Activated naive CD4-positive, alpha-beta T cell treated with anti-CD3 and anti-CD28 coated beads, Interleukin-2, amount 50 U/mL, for 72 hours (primary cell): ENCODE results near the gene GPX3. TPM values are rescaled to one million over a fixed set of nuclear protein-coding genes. Genes with fewer than 3 reads are reported as not detected.

Experiments used
- ATAC-seq, 2 donors: fragments of 150-1000 bp; cut with Tn5 transposase; 2 replicates each; pipeline ENCODE4 v1.10.0; 2021; ENCODE audit warnings: mild to moderate bottlenecking in 2 of 2, moderate library complexity in 2 of 2
- DNase-seq, 2 donors: peaks; one replicate each; pipeline ENCODE4 v3.0.0; 2021 to 2022; ENCODE audit warnings: low spot score in 2 of 2
- H3K27ac Mint-ChIP-seq, 2 donors: one replicate each; pipeline ENCODE4 v1.8.0; 2022; ENCODE audit warnings: mild to moderate bottlenecking in 2 of 2, mixed read lengths in 2 of 2
- H3K36me3 Mint-ChIP-seq, 2 donors: one replicate each; pipeline ENCODE4 v1.8.0; 2022; ENCODE audit warnings: mixed read lengths in 2 of 2
- H3K9me3 Mint-ChIP-seq, 2 donors: one replicate each; pipeline ENCODE4 v1.8.0; 2022; ENCODE audit warnings: mixed read lengths in 2 of 2
- total RNA-seq, 2 donors: library from RNA; stranded (reverse); gene quantifications; one replicate each; pipeline ENCODE4 v1.2.3, GENCODE V29; 2022

Gene GPX3
- total RNA-seq, 2 donors from 2014 or later, result 0.23 TPM; not detected in 1

DNA sequence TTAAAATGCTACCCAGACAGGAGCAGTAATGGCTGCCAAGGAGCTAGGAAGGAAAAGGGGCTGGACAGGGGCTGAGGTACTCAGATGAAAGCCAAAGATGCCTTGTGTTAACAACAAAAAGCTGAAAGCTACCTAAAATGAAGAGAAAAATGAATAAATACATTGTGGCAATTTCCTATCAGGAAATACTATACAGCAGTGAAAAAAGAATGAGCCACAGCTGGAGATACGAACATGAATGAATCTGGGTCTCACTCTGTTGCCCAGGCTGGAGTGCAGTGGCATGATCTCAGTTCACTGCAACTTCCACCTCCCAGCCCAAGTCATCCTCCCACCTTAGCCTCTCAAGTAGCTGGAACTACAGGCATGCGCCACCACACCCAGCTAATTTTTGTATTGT, 54.2 kb downstream of the GPX3 start:
- DNase-seq, result no peak
- Mint-ChIP-seq H3K27ac (no peak overlapping the region), H3K36me3 (peaks cover 42 to 56% of the 10 kb centered on the region in 2 donors), H3K9me3 (no peaks in the 10 kb centered on the region)
- ATAC-seq, result no peak

DNA sequence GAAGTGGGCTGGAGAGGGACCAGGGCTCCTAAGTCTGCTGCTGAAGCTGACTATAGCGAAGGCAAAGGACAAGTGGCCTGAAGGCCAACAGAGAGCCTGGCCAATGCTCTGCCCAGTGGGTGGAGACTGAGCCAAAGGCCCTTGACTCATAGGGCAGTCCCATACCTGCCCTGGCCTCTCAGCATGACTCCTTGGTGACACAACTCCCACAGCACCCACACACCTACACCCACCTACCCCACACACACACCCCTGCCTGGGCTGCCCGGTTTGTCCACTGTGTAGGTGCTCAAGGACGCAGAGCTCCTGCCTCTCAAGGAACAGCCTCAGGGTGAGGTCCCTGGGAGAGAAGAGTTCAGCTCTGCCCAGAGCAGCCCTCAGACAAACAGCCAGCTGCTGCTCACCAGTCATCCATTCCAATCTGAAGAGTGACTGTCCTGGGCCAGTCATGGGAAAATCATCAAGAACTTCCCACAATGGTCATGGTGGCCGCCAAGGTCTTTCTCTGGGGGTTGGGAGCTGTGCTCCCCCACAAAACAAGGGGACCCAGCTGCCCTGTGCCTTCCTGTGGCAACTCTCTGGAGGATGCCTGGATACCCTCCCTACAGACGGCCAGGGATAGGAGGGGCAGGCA, 55.4 kb downstream of the GPX3 start:
- peak overlapping the region; percentile 87 to 89 for H3K27ac Mint-ChIP-seq
- peak in 1 of 2 donors; percentile 39 for ATAC-seq

DNA sequence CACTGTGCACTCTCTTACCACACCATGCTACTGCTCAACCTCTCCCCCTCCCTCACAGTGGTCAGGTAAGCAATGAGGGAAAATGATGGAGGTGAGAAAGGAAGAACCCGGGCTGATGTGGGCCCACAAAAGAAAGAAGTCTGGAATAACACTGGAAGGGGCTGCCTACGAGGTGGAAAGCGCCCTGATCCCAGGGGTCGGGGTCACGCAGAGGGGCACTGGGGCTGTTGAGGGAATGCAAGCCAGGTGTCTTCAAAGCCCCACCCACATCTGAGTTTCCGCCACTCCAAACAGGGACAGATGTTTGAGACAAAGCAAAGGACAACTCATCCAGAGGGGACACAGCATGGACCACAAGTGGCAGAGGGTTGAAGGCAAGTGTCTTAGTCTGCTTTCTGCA, 56.2 kb downstream of the GPX3 start:
- Mint-ChIP-seq H3K36me3 (peaks cover 50 to 63% of the 10 kb centered on the region in 2 donors), H3K27ac (peak overlapping the region; percentile 87 to 89), H3K9me3 (no peaks in the 10 kb centered on the region)
- ATAC-seq (no peak), DNase-seq (no peak)

More for the DNA sequence above, 55.4 kb downstream of the GPX3 start:
- Mint-ChIP-seq H3K9me3 (no peaks in the 10 kb centered on the region), H3K36me3 (peaks cover 50 to 63% of the 10 kb centered on the region in 2 donors)
- DNase-seq, result no peak

DNA sequence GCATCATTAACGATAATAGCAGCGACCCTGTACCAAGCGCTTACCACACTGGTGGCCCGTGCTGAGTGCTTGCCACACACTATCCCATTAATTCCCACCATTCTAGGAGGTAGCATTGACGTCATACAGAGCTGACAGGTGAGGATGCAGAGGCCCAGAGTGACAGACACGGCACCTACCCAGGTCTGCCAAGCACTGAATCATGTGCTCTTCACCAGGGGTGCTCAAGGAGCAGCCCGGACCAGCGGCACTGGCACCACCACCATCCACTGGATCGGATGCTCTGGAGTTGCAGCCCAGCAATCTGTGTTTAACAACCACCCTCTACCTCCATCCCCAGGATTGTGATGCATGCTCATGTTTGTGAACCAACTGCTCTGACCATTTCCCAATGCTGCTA, 57.0 kb downstream of the GPX3 start:
- no peak for ATAC-seq
- H3K36me3 Mint-ChIP-seq, result peaks cover 51 to 59% of the 10 kb centered on the region in 2 donors
- DNase-seq, result no peak
- H3K9me3 Mint-ChIP-seq, result no peaks in the 10 kb centered on the region
- peak overlapping the region; percentile 89 to 93 for H3K27ac Mint-ChIP-seq

DNA sequence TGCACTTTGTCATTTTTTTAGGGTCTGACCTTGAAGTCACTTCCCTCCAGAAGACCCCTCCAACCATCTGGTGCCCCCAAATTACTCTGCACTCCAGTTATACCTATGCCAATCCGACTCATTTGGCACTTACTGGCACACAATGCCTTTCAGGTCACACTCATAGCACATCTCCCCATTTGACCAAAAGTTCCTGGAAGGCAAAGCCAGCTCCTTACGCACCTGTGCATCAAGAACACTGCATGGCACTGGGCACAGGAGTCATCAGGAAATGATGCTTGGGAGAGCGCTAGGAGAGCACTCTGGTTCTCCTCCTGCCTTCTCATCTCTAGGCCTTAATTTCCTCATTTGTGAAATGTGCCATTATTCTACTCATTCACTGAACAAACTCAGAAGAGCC, 57.6 kb downstream of the GPX3 start:
- DNase-seq (no peak), ATAC-seq (peak in 1 of 2 donors; percentile 1)
- H3K36me3 Mint-ChIP-seq, result peaks cover 51 to 59% of the 10 kb centered on the region in 2 donors

More for the DNA sequence above, 57.6 kb downstream of the GPX3 start:
- H3K27ac Mint-ChIP-seq, result peak overlapping the region; percentile 89 to 93
- H3K9me3 Mint-ChIP-seq, result no peaks in the 10 kb centered on the region

Other genes with a start within 250 kb of the GPX3 start
- 10 to 100 TPM; 27.1 to 33.0 TPM for gene SMIM3, start 241.8 kb upstream of the GPX3 start, total RNA-seq
- gene IRGM, start 174.1 kb upstream of the GPX3 start, total RNA-seq, result 1 to 10 TPM; 4.5 to 4.7 TPM
- 1 to 10 TPM; 1.6 to 2.2 TPM for gene ZNF300, start 115.6 kb upstream of the GPX3 start, total RNA-seq
- gene TNIP1, start 60.4 kb downstream of the GPX3 start, total RNA-seq, result 100 to 1,000 TPM; 221 to 276 TPM
- gene ANXA6, start 137.2 kb downstream of the GPX3 start, total RNA-seq, result 100 to 1,000 TPM; 282 to 356 TPM
- 10 to 100 TPM; 21.0 to 23.8 TPM for gene CCDC69, start 203.5 kb downstream of the GPX3 start, total RNA-seq
- gene GM2A, start 232.6 kb downstream of the GPX3 start, total RNA-seq, result 10 to 100 TPM; 36.8 to 85.2 TPM